SK-N-SH treated with all-trans-retinoic acid at 6 μM for 48 hours (cell line): ENCODE data around the gene ZNF469.
"Not testable (repeated sequence)": the region's sequence is repeated elsewhere in the genome, so short reads cannot be mapped to it uniquely, and the experiment has no call there.

ENCODE experiments used
- ATAC-seq: fragments of 200-7000 bp; cut with Tn5 transposase; 3 replicates; pipeline ENCODE4 v1.9.1; 2020; ENCODE audit warnings: mild to moderate bottlenecking, moderate library complexity
- BACH2 ChIP-seq: fragments of 250-450 bp; sonication (Bioruptor Pico); IDR thresholded peaks from 2 replicates; pipeline ENCODE4 v1.9.0; 2021; ENCODE audit warnings: mild to moderate bottlenecking, borderline replicate concordance
- CSDC2 ChIP-seq: fragments of 250-450 bp; sonication (Bioruptor Pico); IDR thresholded peaks from 2 replicates; pipeline ENCODE4 v1.5.0; 2020; ENCODE audit warnings: mild to moderate bottlenecking, moderate library complexity
- ESRRG ChIP-seq: fragments of 250-450 bp; sonication (Bioruptor Pico); IDR thresholded peaks from 2 replicates; pipeline ENCODE4 v1.6.1; 2021; ENCODE audit warnings: mild to moderate bottlenecking
- ISL1 ChIP-seq: fragments of 250-450 bp; sonication (Bioruptor Pico); IDR thresholded peaks from 2 replicates; pipeline ENCODE4 v2.1.2; 2022; ENCODE audit warnings: mild to moderate bottlenecking, moderate library complexity
- OSR1 ChIP-seq: fragments of 250-450 bp; sonication (Bioruptor Pico); IDR thresholded peaks from 2 replicates; pipeline ENCODE4 v1.8.0; 2022; ENCODE audit warnings: moderate library complexity, mild to moderate bottlenecking, inconsistent platforms
- PPARA ChIP-seq: fragments of 250-450 bp; sonication (Bioruptor Pico); IDR thresholded peaks from 2 replicates; pipeline ENCODE4 v1.5.0; 2020; ENCODE audit warnings: mild to moderate bottlenecking, borderline replicate concordance
- RARB ChIP-seq: fragments of 250-450 bp; sonication (Bioruptor Pico); IDR thresholded peaks from 2 replicates; pipeline ENCODE4 v1.8.0; 2021; ENCODE audit warnings: mild to moderate bottlenecking, moderate library complexity
- SNAI2 ChIP-seq: fragments of 250-450 bp; sonication (Bioruptor Pico); IDR thresholded peaks from 2 replicates; pipeline ENCODE4 v1.5.0; 2020; ENCODE audit warnings: mild to moderate bottlenecking, moderate library complexity
- TCF4 ChIP-seq: fragments of 250-450 bp; sonication (Bioruptor Pico); IDR thresholded peaks from 2 replicates; pipeline ENCODE4 v1.8.0; 2021; ENCODE audit warnings: mild to moderate bottlenecking, moderate library complexity, borderline replicate concordance
- TOX ChIP-seq: fragments of 250-450 bp; sonication (Bioruptor Pico); IDR thresholded peaks from 2 replicates; pipeline ENCODE4 v1.8.0; 2021; ENCODE audit warnings: mild to moderate bottlenecking, moderate library complexity, borderline replicate concordance
- TSHZ2 ChIP-seq: fragments of 250-450 bp; sonication (Bioruptor Pico); IDR thresholded peaks from 2 replicates; pipeline ENCODE4 v1.5.0; 2020; ENCODE audit warnings: mild to moderate bottlenecking, moderate library complexity
- ZC3H10 ChIP-seq: fragments of 250-450 bp; sonication (Bioruptor Pico); IDR thresholded peaks from 2 replicates; pipeline ENCODE4 v1.5.1; 2021; ENCODE audit warnings: mild to moderate bottlenecking, moderate library complexity
- ZFP3 ChIP-seq: fragments of 250-450 bp; sonication (Bioruptor Pico); IDR thresholded peaks from 2 replicates; pipeline ENCODE4 v1.5.0; 2020; ENCODE audit warnings: mild to moderate bottlenecking, moderate library complexity
- ZFP30 ChIP-seq: fragments of 450-650 bp; formaldehyde crosslinking; IDR thresholded peaks from 2 replicates; pipeline ENCODE4 v1.5.0; 2022; ENCODE audit warnings: mild to moderate bottlenecking, moderate library complexity
- ZNF565 ChIP-seq: fragments of 450-650 bp; formaldehyde crosslinking; conservative IDR thresholded peaks from 2 replicates; pipeline ENCODE4 v1.5.0; 2020; ENCODE audit warnings: low read depth, mild to moderate bottlenecking, moderate library complexity
- ZNF70 ChIP-seq: fragments of 450-650 bp; formaldehyde crosslinking; IDR thresholded peaks from 2 replicates; pipeline ENCODE4 v1.5.0; 2020; ENCODE audit warnings: mild to moderate bottlenecking, moderate library complexity
- ZNF8 ChIP-seq: fragments of 450-650 bp; formaldehyde crosslinking; IDR thresholded peaks from 2 replicates; pipeline ENCODE4 v1.5.0; 2020; ENCODE audit warnings: mild to moderate bottlenecking, moderate library complexity
- TF ChIP-seq, protein P1 (sequence below): fragments of 250-450 bp; sonication (Bioruptor Pico); IDR thresholded peaks from 2 replicates; pipeline ENCODE4 v1.8.0; 2021; ENCODE audit warnings: low read depth, mild to moderate bottlenecking, moderate library complexity, borderline replicate concordance
- TF ChIP-seq, protein P2 (sequence below): fragments of 250-450 bp; sonication (Bioruptor Pico); IDR thresholded peaks from 2 replicates; pipeline ENCODE4 v1.8.0; 2020; ENCODE audit warnings: mild to moderate bottlenecking, moderate library complexity, borderline replicate concordance
- TF ChIP-seq, protein P3 (sequence below): fragments of 250-450 bp; sonication (Bioruptor Pico); IDR thresholded peaks from 2 replicates; pipeline ENCODE4 v1.5.1; 2021; ENCODE audit warnings: mild to moderate bottlenecking, moderate library complexity

ZNF469 gene

DNA sequence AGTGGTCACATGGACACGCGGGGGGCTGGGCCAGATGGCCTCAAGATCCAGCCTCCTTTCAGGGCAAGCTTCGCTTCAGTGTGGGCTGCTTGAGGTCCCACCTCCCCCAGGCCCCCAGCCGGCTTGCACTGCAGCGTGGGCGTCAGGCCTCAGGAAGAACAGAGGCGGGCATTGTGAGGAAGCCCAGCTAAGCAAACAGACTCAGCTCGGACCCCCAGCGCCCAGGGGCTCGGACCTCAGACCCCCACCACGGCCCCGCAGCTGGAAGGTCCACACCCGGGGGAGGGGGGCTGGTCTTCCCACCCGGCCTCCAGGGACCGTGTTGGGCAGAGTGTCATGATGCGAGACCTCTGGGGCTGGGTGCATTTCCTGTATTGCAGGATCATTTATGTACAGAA, 24.7 kb upstream of the ZNF469 start:
- no peak for TF ChIP-seq TCF4 (CRISPR knock-in tag)
- TF ChIP-seq TOX: no peak
- no peak for TF ChIP-seq BACH2
- no peak for TF ChIP-seq ZC3H10
- TF ChIP-seq CSDC2: no peak
- TF ChIP-seq PPARA: no peak
- TF ChIP-seq SNAI2 (CRISPR knock-in tag): no peak
- TF ChIP-seq ZNF70: no peak
- no peak for TF ChIP-seq ESRRG
- TF ChIP-seq ZFP3 (CRISPR knock-in tag): no peak
- TF ChIP-seq, protein P1, sequence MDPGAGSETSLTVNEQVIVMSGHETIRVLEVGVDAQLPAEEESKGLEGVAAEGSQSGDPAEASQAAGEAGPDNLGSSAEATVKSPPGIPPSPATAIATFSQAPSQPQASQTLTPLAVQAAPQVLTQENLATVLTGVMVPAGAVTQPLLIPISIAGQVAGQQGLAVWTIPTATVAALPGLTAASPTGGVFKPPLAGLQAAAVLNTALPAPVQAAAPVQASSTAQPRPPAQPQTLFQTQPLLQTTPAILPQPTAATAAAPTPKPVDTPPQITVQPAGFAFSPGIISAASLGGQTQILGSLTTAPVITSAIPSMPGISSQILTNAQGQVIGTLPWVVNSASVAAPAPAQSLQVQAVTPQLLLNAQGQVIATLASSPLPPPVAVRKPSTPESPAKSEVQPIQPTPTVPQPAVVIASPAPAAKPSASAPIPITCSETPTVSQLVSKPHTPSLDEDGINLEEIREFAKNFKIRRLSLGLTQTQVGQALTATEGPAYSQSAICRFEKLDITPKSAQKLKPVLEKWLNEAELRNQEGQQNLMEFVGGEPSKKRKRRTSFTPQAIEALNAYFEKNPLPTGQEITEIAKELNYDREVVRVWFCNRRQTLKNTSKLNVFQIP (CRISPR knock-in tag): no peak
- TF ChIP-seq, protein P2, sequence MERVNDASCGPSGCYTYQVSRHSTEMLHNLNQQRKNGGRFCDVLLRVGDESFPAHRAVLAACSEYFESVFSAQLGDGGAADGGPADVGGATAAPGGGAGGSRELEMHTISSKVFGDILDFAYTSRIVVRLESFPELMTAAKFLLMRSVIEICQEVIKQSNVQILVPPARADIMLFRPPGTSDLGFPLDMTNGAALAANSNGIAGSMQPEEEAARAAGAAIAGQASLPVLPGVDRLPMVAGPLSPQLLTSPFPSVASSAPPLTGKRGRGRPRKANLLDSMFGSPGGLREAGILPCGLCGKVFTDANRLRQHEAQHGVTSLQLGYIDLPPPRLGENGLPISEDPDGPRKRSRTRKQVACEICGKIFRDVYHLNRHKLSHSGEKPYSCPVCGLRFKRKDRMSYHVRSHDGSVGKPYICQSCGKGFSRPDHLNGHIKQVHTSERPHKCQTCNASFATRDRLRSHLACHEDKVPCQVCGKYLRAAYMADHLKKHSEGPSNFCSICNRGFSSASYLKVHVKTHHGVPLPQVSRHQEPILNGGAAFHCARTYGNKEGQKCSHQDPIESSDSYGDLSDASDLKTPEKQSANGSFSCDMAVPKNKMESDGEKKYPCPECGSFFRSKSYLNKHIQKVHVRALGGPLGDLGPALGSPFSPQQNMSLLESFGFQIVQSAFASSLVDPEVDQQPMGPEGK: no peak
- TF ChIP-seq RARB (CRISPR knock-in tag): no peak
- no peak for TF ChIP-seq TSHZ2 (CRISPR knock-in tag)
- TF ChIP-seq ZNF8: no peak
- TF ChIP-seq, protein P3, sequence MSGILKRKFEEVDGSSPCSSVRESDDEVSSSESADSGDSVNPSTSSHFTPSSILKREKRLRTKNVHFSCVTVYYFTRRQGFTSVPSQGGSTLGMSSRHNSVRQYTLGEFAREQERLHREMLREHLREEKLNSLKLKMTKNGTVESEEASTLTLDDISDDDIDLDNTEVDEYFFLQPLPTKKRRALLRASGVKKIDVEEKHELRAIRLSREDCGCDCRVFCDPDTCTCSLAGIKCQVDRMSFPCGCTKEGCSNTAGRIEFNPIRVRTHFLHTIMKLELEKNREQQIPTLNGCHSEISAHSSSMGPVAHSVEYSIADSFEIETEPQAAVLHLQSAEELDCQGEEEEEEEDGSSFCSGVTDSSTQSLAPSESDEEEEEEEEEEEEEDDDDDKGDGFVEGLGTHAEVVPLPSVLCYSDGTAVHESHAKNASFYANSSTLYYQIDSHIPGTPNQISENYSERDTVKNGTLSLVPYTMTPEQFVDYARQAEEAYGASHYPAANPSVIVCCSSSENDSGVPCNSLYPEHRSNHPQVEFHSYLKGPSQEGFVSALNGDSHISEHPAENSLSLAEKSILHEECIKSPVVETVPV: no peak
- TF ChIP-seq ZFP30 (CRISPR knock-in tag): no peak
- no peak for TF ChIP-seq OSR1 (CRISPR knock-in tag)
- TF ChIP-seq ISL1 (CRISPR knock-in tag): no peak
- ATAC-seq: no peak

DNA sequence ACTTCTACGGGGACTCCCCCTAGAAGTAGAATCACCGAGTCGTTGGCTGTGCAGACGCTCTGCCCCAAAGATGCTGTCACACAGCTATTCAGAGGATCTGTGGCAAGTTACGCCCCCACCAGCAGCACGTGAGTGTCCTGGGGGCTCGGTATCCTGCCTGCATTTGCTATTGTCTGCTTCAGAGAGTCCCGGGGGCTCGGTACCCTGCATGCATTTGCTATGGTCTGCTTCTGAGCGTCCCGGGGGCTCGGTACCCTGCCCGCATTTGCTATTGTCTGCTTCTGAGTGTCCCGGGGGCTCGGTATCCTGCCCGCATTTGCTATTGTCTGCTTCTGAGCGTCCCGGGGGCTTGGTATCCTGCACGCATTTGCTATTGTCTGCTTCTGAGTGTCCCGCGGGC, 23.8 kb upstream of the ZNF469 start:
- TF ChIP-seq TCF4 (CRISPR knock-in tag): no peak
- TF ChIP-seq ZFP3 (CRISPR knock-in tag): no peak
- no peak for TF ChIP-seq ZNF565
- TF ChIP-seq BACH2: no peak
- TF ChIP-seq, protein P2: no peak
- TF ChIP-seq ESRRG: no peak
- TF ChIP-seq, protein P1 (CRISPR knock-in tag): no peak
- no peak for TF ChIP-seq ZC3H10
- no peak for TF ChIP-seq TOX
- TF ChIP-seq, protein P3: no peak
- TF ChIP-seq CSDC2: no peak
- no peak for TF ChIP-seq ISL1 (CRISPR knock-in tag)
- no peak for TF ChIP-seq SNAI2 (CRISPR knock-in tag)
- TF ChIP-seq PPARA: no peak
- no peak for TF ChIP-seq RARB (CRISPR knock-in tag)
- no peak for TF ChIP-seq TSHZ2 (CRISPR knock-in tag)
- no peak for ATAC-seq

DNA sequence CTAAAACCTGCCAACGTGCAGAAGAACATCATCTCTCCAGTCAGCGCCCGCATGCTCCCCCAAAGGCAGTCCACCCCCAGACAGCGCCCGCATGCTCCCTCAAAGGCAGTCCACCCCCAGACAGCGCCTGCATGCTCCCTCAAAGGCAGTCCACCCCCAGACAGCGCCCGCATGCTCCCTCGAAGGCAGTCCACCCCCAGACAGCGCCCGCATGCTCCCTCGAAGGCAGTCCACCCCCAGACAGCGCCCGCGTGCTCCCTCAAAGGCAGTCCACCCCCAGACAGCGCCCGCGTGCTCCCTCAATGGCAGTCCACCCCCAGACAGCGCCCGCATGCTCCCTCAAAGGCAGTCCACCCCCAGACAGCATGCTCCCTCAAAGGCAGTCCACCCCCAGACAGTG, 22.4 kb upstream of the ZNF469 start:
- ATAC-seq: not testable (repeated sequence)
